ENCODE data around the gene CIB2.

The CIB2 gene

GRCh38 chr15:78105476-78106241 lies 25.6 kb downstream of the CIB2 start:
- DNase-seq: peak; percentile 54

- DNase-seq: peak; percentile 62
Measured at GRCh38 chr15:78104566-78105475, 26.4 kb downstream of the CIB2 start.

GRCh38 chr15:78104119-78104479 lies 27.1 kb downstream of the CIB2 start:
- DNase-seq: no peak

- peak; percentile 79 for DNase-seq
Measured at GRCh38 chr15:78103406-78104118, 27.7 kb downstream of the CIB2 start.

GRCh38 chr15:78102741-78103140 lies 28.5 kb downstream of the CIB2 start:
- no peak for DNase-seq

GRCh38 chr15:78102211-78102610 lies 29.0 kb downstream of the CIB2 start:
- no peak for DNase-seq

- peak; percentile 41 for DNase-seq
Measured at GRCh38 chr15:78101423-78102105, 29.7 kb downstream of the CIB2 start.

- peak; percentile 57 for DNase-seq
Measured at GRCh38 chr15:78100886-78101285, 30.4 kb downstream of the CIB2 start.

- peak; percentile 49 for DNase-seq
Measured at GRCh38 chr15:78098131-78098755, 33.0 kb downstream of the CIB2 start.

- DNase-seq: peak; percentile 50
Measured at GRCh38 chr15:78097667-78098066, 33.6 kb downstream of the CIB2 start.

GRCh38 chr15:78093242-78094020 lies 37.8 kb downstream of the CIB2 start:
- DNase-seq: peak; percentile 46

- DNase-seq: peak; percentile 58
Measured at GRCh38 chr15:78092261-78093041, 38.8 kb downstream of the CIB2 start, which contains the start of gene SH2D7. TSS of gene SH2D7 (plus strand) at chr15:78092561. CDS start at chr15:78092585, 24 bp downstream.

- no peak for DNase-seq
Measured at GRCh38 chr15:78090422-78091063, 40.7 kb downstream of the CIB2 start.

GRCh38 chr15:78088773-78089080 lies 42.5 kb downstream of the CIB2 start:
- DNase-seq: no peak

GRCh38 chr15:78087951-78088772 lies 43.1 kb downstream of the CIB2 start:
- DNase-seq: peak; percentile 36

- no peak for DNase-seq
Measured at GRCh38 chr15:78085928-78086327, 45.3 kb downstream of the CIB2 start.

GRCh38 chr15:78084449-78084750 lies 46.8 kb downstream of the CIB2 start:
- DNase-seq: peak; percentile 51

GRCh38 chr15:78083687-78084448 lies 47.4 kb downstream of the CIB2 start:
- peak; percentile 24 for DNase-seq

GRCh38 chr15:78083186-78083585 lies 48.1 kb downstream of the CIB2 start:
- peak; percentile 37 for DNase-seq

Measured in activated effector memory CD4-positive, alpha-beta T cell treated with anti-CD3 and anti-CD28 coated beads, Interleukin-2, amount 50 U/mL, for 16 hours (primary cell).